ENCODE data around the gene OSBPL5.

DNA sequence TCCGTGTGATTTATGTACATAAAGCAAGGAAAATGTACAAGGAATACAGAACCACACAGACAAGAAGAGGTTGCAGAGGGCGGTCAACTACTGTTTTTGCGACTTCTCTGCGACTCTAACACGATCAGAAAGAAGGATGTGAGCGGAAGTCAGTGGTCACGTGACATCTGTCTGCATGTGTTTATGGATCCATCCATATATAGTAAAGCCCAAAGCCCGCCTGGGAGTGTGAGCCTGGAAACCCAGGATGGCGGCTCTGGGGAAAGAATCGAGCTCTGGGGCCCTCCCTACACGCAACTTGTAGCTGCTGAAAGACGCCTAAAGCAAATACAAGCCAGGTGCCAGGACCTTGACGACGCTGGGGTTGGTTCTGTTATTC lies 8.8 kb downstream of the OSBPL5 start:
- TF ChIP-seq, protein P1, sequence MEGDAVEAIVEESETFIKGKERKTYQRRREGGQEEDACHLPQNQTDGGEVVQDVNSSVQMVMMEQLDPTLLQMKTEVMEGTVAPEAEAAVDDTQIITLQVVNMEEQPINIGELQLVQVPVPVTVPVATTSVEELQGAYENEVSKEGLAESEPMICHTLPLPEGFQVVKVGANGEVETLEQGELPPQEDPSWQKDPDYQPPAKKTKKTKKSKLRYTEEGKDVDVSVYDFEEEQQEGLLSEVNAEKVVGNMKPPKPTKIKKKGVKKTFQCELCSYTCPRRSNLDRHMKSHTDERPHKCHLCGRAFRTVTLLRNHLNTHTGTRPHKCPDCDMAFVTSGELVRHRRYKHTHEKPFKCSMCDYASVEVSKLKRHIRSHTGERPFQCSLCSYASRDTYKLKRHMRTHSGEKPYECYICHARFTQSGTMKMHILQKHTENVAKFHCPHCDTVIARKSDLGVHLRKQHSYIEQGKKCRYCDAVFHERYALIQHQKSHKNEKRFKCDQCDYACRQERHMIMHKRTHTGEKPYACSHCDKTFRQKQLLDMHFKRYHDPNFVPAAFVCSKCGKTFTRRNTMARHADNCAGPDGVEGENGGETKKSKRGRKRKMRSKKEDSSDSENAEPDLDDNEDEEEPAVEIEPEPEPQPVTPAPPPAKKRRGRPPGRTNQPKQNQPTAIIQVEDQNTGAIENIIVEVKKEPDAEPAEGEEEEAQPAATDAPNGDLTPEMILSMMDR (IDR thresholded peaks at IDR 0.05; ENCODE audit: low read depth, low read length): no peak
- no peak for TF ChIP-seq MYC (IDR thresholded peaks at IDR 0.05; ENCODE audit: low read depth, low read length)
- no peak for TF ChIP-seq POLR2A (IDR thresholded peaks at IDR 0.05; ENCODE audit: extremely low read depth, insufficient read length)

Data from NB4 (cell line).